Epithelial cell of proximal tubule (primary cell): ENCODE results near the gene C1QTNF6. TPM values are rescaled to one million over a fixed set of nuclear protein-coding genes. Genes with fewer than 3 reads are reported as not detected.

ENCODE experiments used
- DNase-seq: peaks from one replicate; pipeline ENCODE4 v3.0.0-alpha.2; 2011; ENCODE audit warnings: low read depth
- H3K4me3 ChIP-seq: 2 replicates; pipeline ENCODE4 v1.5.1; 2011; ENCODE audit warnings: low read depth, mild to moderate bottlenecking, low read length
- total RNA-seq: library from RNA; depleted of rRNA; stranded (reverse); fragments of >200 nt; gene quantifications from 2 replicates; pipeline ENCODE4 v1.2.3, GENCODE V29; 2015
- TF ChIP-seq, protein P1 (sequence below): conservative IDR thresholded peaks from 2 replicates; pipeline ENCODE4 v1.5.1; 2012; ENCODE audit warnings: low read depth, mild to moderate bottlenecking, low read length

Gene C1QTNF6
- total RNA-seq, 1 donor from 2014 or later, result 2.1 TPM

DNA sequence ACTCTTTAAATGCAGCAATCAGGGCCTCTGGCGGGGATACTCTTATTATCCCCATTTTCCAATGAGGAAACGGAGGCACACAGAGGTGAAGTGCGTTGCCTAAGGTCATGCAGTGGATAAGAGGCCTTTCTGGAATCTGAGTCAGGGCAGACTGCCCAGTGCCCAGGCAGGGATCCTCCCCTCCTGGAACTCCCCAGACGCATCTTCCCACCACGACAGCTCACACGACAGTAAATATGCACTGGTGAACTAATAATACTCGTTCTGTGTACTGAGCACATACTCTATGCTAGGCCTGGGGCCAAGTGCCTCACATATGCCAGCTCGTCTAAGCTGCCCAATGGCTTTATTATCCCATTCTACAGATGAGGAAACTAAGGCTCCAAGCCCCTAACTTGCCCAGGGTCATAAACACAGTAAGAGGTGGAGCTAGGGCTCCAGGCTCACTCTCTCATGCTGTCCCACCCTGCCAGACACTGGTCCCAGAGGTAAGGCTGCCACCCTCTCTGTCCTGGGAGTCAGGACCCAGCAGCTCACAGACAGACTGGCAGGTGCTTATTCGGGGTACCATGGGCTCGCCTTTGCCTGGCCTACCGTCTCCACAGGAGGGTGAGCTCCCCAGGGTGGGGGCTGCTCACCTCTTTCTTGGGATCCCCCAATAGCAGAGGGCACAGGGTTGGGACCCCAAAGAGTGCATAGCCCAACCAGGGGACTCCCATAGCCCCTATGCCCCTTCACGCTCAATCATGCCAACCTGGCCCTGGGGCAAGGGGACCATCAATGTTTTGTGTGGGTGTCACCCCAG, 40.7 kb downstream of the C1QTNF6 start:
- no peak for DNase-seq
- TF ChIP-seq, protein P1, sequence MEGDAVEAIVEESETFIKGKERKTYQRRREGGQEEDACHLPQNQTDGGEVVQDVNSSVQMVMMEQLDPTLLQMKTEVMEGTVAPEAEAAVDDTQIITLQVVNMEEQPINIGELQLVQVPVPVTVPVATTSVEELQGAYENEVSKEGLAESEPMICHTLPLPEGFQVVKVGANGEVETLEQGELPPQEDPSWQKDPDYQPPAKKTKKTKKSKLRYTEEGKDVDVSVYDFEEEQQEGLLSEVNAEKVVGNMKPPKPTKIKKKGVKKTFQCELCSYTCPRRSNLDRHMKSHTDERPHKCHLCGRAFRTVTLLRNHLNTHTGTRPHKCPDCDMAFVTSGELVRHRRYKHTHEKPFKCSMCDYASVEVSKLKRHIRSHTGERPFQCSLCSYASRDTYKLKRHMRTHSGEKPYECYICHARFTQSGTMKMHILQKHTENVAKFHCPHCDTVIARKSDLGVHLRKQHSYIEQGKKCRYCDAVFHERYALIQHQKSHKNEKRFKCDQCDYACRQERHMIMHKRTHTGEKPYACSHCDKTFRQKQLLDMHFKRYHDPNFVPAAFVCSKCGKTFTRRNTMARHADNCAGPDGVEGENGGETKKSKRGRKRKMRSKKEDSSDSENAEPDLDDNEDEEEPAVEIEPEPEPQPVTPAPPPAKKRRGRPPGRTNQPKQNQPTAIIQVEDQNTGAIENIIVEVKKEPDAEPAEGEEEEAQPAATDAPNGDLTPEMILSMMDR, result no peak
- no peak overlapping the region for H3K4me3 ChIP-seq

DNA sequence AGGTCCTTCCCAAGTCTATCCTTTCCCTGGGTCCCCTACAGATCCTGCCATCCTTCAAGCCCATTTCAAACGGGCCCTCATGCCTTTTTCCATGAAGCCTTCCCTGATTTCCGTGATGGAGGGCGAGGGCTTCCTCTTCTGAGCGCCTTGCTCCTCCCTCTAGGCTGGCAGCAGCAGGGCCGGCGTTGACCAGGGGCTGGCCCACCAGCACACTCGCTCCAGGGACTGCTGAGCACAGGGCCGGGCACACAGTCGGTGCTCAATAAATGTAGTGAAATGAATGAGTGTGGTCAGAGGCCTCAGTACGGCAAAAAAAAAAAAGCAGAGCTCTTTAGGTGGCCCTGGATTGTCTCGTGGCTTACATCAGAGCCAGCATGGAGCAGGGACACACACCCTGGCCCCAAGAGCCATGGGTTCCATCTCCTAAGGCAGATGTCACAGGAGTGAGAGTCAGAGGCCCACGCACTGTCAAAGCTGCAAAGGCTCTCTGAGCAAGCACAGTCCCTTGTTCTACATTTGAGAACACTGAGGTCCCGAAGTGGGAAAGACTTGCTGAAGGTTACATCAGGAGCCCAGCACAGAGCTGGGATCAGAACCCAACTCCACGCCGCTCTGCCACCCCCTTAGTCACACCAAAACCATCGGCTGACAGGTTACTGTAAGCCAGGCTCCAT, 41.4 kb downstream of the C1QTNF6 start:
- DNase-seq, result no peak
- TF ChIP-seq, protein P1, result no peak
- no peak overlapping the region for H3K4me3 ChIP-seq

DNA sequence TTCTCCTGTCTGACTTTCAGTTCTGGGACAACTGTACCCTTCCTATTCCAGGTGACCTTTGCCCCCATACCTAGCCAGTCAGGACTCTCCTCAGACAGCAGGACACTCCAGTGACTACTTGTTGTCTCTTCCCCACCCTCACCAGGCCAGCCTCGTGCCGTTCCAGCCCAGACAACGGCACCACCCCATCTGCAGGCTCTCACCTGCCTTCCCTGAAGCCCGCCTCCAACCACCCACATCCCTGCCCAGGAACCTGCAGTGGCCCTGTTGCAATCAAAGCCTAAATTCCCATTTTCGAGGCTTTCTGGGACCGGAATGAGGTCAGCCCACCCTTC, 42.0 kb downstream of the C1QTNF6 start:
- DNase-seq, result no peak
- TF ChIP-seq, protein P1, result no peak
- H3K4me3 ChIP-seq, result no peak overlapping the region

DNA sequence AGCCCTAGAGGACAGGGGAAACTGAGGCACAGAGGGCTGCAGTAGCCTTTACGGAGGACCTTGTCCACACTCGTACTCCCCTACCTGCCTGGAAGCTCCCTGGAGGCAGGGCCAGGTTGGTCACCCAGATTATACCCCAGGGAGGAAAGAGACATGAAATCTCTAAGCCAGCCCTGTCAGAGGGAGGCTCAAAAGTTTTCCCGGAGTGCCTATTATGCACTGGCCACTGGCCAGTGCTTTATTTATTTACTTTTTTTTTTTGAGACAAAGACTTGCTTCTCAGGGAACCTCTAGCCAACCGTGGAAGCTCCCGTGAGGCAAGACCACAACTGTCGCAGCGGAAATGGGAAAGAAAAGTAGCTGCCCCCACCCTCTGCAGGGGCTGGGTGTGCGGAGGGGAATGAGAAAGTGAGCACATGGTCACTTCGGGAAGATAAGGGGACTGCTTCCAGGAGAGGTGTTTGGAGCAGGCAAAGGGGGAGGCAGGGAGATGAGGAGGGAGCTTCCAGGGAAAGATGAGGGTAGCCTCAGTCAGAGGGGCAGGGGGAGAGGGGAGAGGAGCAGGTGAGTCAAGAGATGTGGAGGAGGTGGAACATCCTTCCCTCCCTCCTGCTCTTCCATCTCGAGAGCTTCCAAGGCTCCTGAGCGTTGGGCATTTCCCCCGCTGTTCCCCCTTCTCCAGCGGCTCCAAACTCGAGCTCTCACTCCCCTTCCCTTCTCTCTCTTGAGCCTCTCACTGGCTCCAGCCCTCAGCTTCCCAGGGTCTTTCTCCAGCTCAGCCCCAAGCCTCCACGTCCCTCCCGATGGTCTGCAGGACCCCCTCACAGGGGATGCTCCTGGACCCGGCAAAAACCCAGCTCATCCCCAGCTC, 42.6 kb downstream of the C1QTNF6 start:
- TF ChIP-seq, protein P1, result no peak
- DNase-seq, result no peak
- no peak overlapping the region for H3K4me3 ChIP-seq

DNA sequence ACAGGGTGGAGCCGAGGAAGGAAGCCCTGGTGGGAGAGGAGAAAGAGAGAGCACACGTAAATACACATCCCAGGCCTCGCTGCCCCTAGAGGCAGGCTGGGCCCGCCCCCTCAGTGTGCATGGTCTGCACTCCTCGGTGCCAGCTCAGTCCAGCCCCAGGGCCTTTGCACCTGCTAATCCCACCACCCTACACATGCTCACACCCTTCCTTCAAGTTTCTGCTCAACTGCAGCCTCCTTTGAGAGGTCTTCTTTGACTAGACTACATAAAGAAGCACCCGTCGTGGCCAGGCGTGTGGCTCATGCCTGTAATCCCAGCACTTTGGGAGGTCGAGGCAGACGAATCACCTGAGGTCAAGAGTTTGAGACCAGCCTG, 43.9 kb downstream of the C1QTNF6 start:
- DNase-seq, result no peak
- H3K4me3 ChIP-seq, result no peak overlapping the region
- TF ChIP-seq, protein P1, result no peak

DNA sequence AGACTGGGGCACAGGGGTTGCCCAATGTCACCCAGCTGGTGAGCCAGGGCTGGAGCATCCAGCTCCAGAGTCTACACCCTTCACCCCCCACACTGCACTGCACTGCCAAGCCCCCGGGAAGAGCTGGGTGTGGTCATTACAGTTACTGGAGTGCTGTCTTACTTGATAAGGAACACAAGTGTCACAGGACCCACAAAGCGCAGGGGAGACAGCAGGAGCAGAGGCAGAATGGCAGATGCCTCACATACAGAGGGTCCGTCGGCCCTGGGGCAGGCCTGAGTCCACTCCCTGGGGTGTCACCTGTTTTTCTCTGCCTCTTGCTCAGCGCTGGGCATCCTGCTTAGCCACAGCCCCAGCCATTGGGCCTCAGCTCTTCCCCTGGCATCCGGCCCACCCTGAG, 46.1 kb downstream of the C1QTNF6 start:
- H3K4me3 ChIP-seq, result no peak overlapping the region
- DNase-seq, result no peak
- TF ChIP-seq, protein P1, result no peak
